GM12891 (cell line): ENCODE data around the gene ETS1.

Experiments
- PAX5 ChIP-seq: IDR thresholded peaks from 2 replicates; pipeline ENCODE4 v1.6.1; 2011; ENCODE audit warnings: low read length, moderate library complexity, mild to moderate bottlenecking; ENCODE audit not compliant: insufficient read depth, severe bottlenecking
- POLR2A ChIP-seq: IDR thresholded peaks from 2 replicates; pipeline ENCODE4 v1.6.1; 2011; ENCODE audit warnings: low read depth, low read length, control low read depth
- POLR2AphosphoS5 ChIP-seq: IDR thresholded peaks from 2 replicates; pipeline ENCODE4 v1.6.1; 2011; ENCODE audit warnings: low read depth, low read length, control low read depth
- SPI1 ChIP-seq: IDR thresholded peaks from 2 replicates; pipeline ENCODE4 v1.6.1; 2011; ENCODE audit warnings: low read depth, low read length, control low read depth
- TAF1 ChIP-seq: IDR thresholded peaks from 2 replicates; pipeline ENCODE4 v1.6.1; 2011; ENCODE audit warnings: low read depth, low read length, control low read depth

DNA sequence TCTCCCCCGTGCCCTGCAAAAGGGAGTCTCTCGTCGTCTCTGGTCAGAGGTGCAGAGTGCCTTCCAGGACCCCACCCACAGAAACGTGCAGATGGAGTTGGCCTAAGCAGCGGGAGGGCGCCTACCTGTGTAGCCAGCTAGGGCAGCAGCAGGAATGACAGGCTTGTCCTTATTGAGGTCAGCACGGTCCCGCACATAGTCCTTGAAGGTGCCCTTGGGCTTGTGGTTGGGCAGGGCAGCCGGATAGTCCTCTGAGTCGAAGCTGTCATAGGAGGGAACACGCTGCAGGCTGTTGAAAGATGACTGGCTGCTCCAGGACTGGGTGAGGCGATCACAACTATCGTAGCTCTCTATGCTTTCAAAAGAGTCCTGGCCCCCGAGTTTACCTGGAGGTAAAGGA is 107.3 kb downstream of the ETS1 start:
- TF ChIP-seq POLR2AphosphoS5 (no peak), POLR2A (no peak), PAX5 (no peak), TAF1 (no peak), SPI1 (no peak)
